ENCODE measurements around the gene NCBP3.

- TF ChIP-seq YY1 (IDR thresholded peaks at IDR 0.05) (no peak), EGR1 (IDR thresholded peaks at IDR 0.05; ENCODE audit: low read depth in 2 of 2) (no peak), JUND (IDR thresholded peaks at IDR 0.05) (no peak), GABPA (IDR thresholded peaks at IDR 0.05 in 1 of 2, conservative IDR thresholded peaks at IDR 0.05 in 1 of 2) (no peak), RXRA (IDR thresholded peaks at IDR 0.05) (no peak), TAF1 (conservative IDR thresholded peaks at IDR 0.05) (no peak), RAD21 (IDR thresholded peaks at IDR 0.05) (no peak), ATF3 (IDR thresholded peaks at IDR 0.05) (no peak), SP1 (IDR thresholded peaks at IDR 0.05) (no peak), REST (IDR thresholded peaks at IDR 0.05) (no peak), NR2F2 (IDR thresholded peaks at IDR 0.05) (no peak)
- TF ChIP-seq, protein P1, sequence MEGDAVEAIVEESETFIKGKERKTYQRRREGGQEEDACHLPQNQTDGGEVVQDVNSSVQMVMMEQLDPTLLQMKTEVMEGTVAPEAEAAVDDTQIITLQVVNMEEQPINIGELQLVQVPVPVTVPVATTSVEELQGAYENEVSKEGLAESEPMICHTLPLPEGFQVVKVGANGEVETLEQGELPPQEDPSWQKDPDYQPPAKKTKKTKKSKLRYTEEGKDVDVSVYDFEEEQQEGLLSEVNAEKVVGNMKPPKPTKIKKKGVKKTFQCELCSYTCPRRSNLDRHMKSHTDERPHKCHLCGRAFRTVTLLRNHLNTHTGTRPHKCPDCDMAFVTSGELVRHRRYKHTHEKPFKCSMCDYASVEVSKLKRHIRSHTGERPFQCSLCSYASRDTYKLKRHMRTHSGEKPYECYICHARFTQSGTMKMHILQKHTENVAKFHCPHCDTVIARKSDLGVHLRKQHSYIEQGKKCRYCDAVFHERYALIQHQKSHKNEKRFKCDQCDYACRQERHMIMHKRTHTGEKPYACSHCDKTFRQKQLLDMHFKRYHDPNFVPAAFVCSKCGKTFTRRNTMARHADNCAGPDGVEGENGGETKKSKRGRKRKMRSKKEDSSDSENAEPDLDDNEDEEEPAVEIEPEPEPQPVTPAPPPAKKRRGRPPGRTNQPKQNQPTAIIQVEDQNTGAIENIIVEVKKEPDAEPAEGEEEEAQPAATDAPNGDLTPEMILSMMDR (IDR thresholded peaks at IDR 0.05; ENCODE audit: low read depth, low read length, missing input control) = no peak
- TF ChIP-seq, protein P2, sequence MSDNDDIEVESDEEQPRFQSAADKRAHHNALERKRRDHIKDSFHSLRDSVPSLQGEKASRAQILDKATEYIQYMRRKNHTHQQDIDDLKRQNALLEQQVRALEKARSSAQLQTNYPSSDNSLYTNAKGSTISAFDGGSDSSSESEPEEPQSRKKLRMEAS (IDR thresholded peaks at IDR 0.05) = no peak
- TF ChIP-seq, protein P3, sequence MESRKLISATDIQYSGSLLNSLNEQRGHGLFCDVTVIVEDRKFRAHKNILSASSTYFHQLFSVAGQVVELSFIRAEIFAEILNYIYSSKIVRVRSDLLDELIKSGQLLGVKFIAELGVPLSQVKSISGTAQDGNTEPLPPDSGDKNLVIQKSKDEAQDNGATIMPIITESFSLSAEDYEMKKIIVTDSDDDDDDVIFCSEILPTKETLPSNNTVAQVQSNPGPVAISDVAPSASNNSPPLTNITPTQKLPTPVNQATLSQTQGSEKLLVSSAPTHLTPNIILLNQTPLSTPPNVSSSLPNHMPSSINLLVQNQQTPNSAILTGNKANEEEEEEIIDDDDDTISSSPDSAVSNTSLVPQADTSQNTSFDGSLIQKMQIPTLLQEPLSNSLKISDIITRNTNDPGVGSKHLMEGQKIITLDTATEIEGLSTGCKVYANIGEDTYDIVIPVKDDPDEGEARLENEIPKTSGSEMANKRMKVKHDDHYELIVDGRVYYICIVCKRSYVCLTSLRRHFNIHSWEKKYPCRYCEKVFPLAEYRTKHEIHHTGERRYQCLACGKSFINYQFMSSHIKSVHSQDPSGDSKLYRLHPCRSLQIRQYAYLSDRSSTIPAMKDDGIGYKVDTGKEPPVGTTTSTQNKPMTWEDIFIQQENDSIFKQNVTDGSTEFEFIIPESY (IDR thresholded peaks at IDR 0.05) = no peak
Observed at GRCh38 chr17:3821101-3821500, 24.9 kb downstream of the NCBP3 start.
